DND-41 (cell line): ENCODE data around the gene LIN9.
"Not testable (repeated sequence)": the region's sequence is repeated elsewhere in the genome, so short reads cannot be mapped to it uniquely, and the experiment has no call there.

Experiments
- ATAC-seq: fragments of 200-7000 bp; cut with Tn5 transposase; 3 replicates; pipeline ENCODE4 v1.9.1; 2021; ENCODE audit warnings: low read depth; ENCODE audit not compliant: insufficient read depth
- DNase-seq: peaks from one replicate; pipeline ENCODE4 v3.0.0-alpha.2; 2020
- H2AFZ ChIP-seq: 2 replicates; pipeline ENCODE4 v1.6.0; 2012; ENCODE audit warnings: low read depth, low read length
- H3K27ac ChIP-seq: 2 replicates; pipeline ENCODE4 v1.5.1; 2012; ENCODE audit warnings: low read length, inconsistent platforms
- H3K27me3 ChIP-seq: fragments of 200-600 bp; sonication (generic); 2 replicates; pipeline ENCODE4 v1.6.0; 2012; ENCODE audit warnings: low read length, mild to moderate bottlenecking, inconsistent platforms; ENCODE audit not compliant: insufficient read depth, poor library complexity
- H3K36me3 ChIP-seq: 2 replicates; pipeline ENCODE4 v1.5.1; 2012; ENCODE audit warnings: low read length, inconsistent platforms; ENCODE audit not compliant: insufficient read depth
- H3K4me1 ChIP-seq: 2 replicates; pipeline ENCODE4 v1.5.1; 2012; ENCODE audit warnings: mild to moderate bottlenecking, low read length; ENCODE audit not compliant: insufficient read depth
- H3K4me2 ChIP-seq: 2 replicates; pipeline ENCODE4 v1.6.0; 2012; ENCODE audit warnings: mild to moderate bottlenecking, moderate library complexity, low read length, inconsistent platforms; ENCODE audit not compliant: insufficient read depth
- H3K4me3 ChIP-seq, 2 experiments: fragments of 200-600 bp in 1 of 2; shearing (Covaris generic) in 1 of 2; 2 replicates each; pipeline ENCODE4 v1.5.1; 2012 to 2016; ENCODE audit warnings: inconsistent platforms in 2 of 2, low read length in 2 of 2, mild to moderate bottlenecking in 2 of 2, low read depth in 1 of 2, moderate library complexity in 1 of 2
- H3K79me2 ChIP-seq: 2 replicates; pipeline ENCODE4 v1.6.0; 2012; ENCODE audit warnings: low read length, inconsistent platforms; ENCODE audit not compliant: insufficient read depth
- H3K9ac ChIP-seq: 2 replicates; pipeline ENCODE4 v1.6.0; 2012; ENCODE audit warnings: low read depth, mild to moderate bottlenecking, inconsistent platforms, low read length, moderate library complexity
- H3K9me3 ChIP-seq: 2 replicates; pipeline ENCODE4 v1.5.1; 2012; ENCODE audit warnings: low read length, moderate library complexity, mild to moderate bottlenecking, inconsistent platforms; ENCODE audit not compliant: insufficient read depth, severe bottlenecking
- H4K20me1 ChIP-seq: 2 replicates; pipeline ENCODE4 v1.6.0; 2012; ENCODE audit warnings: low read length; ENCODE audit not compliant: insufficient read depth
- CTCF ChIP-seq: IDR thresholded peaks from 2 replicates; pipeline ENCODE4 v1.5.1; 2012; ENCODE audit warnings: borderline replicate concordance, low read length, moderate library complexity, mild to moderate bottlenecking; ENCODE audit not compliant: poor library complexity, severe bottlenecking; ENCODE audit errors: extremely low read depth
- EZH2 ChIP-seq: IDR thresholded peaks from 3 replicates; pipeline ENCODE4 v1.6.1; 2012; ENCODE audit warnings: borderline replicate concordance, low read depth, mild to moderate bottlenecking, moderate library complexity, low read length, inconsistent platforms; ENCODE audit not compliant: severe bottlenecking

Gene LIN9

DNA sequence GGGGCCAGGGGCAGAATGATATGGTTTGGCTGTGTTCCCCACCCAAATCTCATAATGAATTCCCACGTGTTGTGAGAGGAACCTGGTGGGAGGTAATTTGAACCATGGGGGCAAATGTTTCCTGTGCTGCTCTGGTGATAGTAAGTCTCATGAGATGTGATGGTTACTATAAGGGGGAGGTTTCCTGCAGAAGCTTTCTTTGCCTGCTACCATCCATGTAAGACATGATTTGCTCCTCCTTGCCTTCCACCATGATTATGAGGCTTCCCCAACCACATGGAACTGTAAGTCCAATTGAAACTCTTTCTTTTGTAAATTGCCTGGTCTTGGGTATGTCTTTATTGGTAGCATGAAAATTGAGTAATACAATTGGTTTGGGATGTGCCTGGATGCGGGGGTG lies 33.7 kb upstream of the LIN9 start:
- Histone ChIP-seq H3K4me2 (no peak overlapping the region), H3K79me2 (no peaks in the 10 kb centered on the region), H2AFZ (no peak overlapping the region), H3K4me1 (no peaks in the 10 kb centered on the region), H3K27me3 (no peaks in the 10 kb centered on the region), H3K4me3 (no peak overlapping the region), H3K9me3 (no peaks in the 10 kb centered on the region), H3K9ac (no peak overlapping the region), H3K27ac (no peak overlapping the region), H3K36me3 (no peaks in the 10 kb centered on the region), H4K20me1 (no peaks in the 10 kb centered on the region)
- ATAC-seq, result no peak
- no peak for DNase-seq
- TF ChIP-seq EZH2, result no peak

GRCh38 chr1:226340111-226340510 lies 31.1 kb upstream of the LIN9 start:
- not testable (repeated sequence) for H3K9me3 ChIP-seq, H3K4me3 ChIP-seq, H3K79me2 ChIP-seq, H3K4me2 ChIP-seq, H2AFZ ChIP-seq, H3K36me3 ChIP-seq, ATAC-seq, H3K27me3 ChIP-seq, H4K20me1 ChIP-seq, H3K4me1 ChIP-seq, H3K27ac ChIP-seq, H3K9ac ChIP-seq, DNase-seq

- no peak overlapping the region for H3K9ac ChIP-seq
- no peak for DNase-seq
- TF ChIP-seq EZH2, result no peak
- TF ChIP-seq CTCF, result no peak
- no peaks in the 10 kb centered on the region for H3K79me2 ChIP-seq
- no peak overlapping the region for H3K27ac ChIP-seq
- no peak overlapping the region for H3K4me3 ChIP-seq
- H3K9me3 ChIP-seq, result no peaks in the 10 kb centered on the region
- no peaks in the 10 kb centered on the region for H4K20me1 ChIP-seq
- no peak for ATAC-seq
- no peak overlapping the region for H2AFZ ChIP-seq
- no peaks in the 10 kb centered on the region for H3K27me3 ChIP-seq
- no peaks in the 10 kb centered on the region for H3K36me3 ChIP-seq
- H3K4me2 ChIP-seq, result no peak overlapping the region
- peaks cover 10% of the 10 kb centered on the region for H3K4me1 ChIP-seq
Measured at GRCh38 chr1:226337276-226337875, 28.4 kb upstream of the LIN9 start.

DNA sequence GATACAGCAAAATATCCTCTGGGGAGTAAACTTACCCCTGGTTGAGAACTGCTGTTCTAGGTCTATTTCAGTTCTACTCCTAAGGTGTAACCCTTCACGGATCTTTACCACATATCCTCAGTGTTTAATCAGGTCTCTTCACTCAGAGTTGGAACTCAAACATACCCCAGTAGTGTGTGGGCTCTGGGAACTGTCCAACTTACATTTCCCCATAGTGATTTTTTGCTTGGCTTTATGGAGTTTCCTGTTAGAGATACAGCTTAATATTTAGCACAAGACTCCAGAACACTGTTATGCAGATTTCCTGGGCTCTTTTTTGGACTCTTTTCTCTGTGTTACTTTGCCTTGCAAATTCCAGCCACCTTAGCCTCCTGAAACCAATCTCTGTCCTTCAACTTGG lies 26.7 kb upstream of the LIN9 start:
- Histone ChIP-seq H3K79me2 (no peaks in the 10 kb centered on the region), H3K4me2 (no peak overlapping the region), H3K27me3 (no peaks in the 10 kb centered on the region), H2AFZ (no peak overlapping the region), H3K27ac (no peak overlapping the region), H4K20me1 (no peaks in the 10 kb centered on the region), H3K9ac (no peak overlapping the region), H3K9me3 (no peaks in the 10 kb centered on the region), H3K4me3 (no peak overlapping the region), H3K36me3 (no peaks in the 10 kb centered on the region), H3K4me1 (peaks cover 10% of the 10 kb centered on the region)
- DNase-seq (no peak), ATAC-seq (no peak)
- TF ChIP-seq EZH2, result no peak
- TF ChIP-seq CTCF, result no peak
